Measurements from ENCODE around the gene SERPIND1.

DNA sequence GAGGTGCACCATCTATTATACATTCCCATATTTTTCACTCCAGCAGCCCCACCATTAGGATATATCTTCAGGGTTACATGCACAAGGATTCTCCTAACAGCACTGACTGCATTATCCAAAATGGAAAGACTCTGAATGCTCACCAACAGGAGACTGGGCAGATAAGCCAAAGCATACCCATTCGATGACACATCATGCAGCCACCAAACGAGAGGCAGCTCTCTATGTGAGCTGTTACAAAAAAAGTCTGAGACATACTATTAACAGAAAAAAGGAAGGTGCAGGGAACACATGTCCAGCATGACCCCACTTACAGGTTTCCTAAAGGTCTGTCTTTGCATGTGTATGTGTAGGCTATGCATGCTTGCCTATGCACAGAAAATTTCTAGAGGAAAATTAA lies 12.4 kb upstream of the SERPIND1 start:
- TF ChIP-seq EZH2 (IDR thresholded peaks at IDR 0.05; ENCODE audit: borderline replicate concordance, low read depth, low read length, poor library complexity, severe bottlenecking): no peak
- TF ChIP-seq, protein P1, sequence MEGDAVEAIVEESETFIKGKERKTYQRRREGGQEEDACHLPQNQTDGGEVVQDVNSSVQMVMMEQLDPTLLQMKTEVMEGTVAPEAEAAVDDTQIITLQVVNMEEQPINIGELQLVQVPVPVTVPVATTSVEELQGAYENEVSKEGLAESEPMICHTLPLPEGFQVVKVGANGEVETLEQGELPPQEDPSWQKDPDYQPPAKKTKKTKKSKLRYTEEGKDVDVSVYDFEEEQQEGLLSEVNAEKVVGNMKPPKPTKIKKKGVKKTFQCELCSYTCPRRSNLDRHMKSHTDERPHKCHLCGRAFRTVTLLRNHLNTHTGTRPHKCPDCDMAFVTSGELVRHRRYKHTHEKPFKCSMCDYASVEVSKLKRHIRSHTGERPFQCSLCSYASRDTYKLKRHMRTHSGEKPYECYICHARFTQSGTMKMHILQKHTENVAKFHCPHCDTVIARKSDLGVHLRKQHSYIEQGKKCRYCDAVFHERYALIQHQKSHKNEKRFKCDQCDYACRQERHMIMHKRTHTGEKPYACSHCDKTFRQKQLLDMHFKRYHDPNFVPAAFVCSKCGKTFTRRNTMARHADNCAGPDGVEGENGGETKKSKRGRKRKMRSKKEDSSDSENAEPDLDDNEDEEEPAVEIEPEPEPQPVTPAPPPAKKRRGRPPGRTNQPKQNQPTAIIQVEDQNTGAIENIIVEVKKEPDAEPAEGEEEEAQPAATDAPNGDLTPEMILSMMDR (conservative IDR thresholded peaks at IDR 0.05; ENCODE audit: low read depth, low read length): no peak
